K562 (cell line): ENCODE results near the gene PSAP. TPM values are rescaled to one million over a fixed set of nuclear protein-coding genes. Genes with fewer than 3 reads are reported as not detected.
A peak's percentile ranks its signal among the peaks of the same experiment; 100 is the strongest.

Experiments used
- ATF7 ChIP-seq: fragments of 450-650 bp; IDR thresholded peaks from 2 replicates; pipeline ENCODE4 v1.7.1; 2014; ENCODE audit warnings: mild to moderate bottlenecking, moderate library complexity
- CEBPG ChIP-seq, 3 experiments: fragments of 200-800 bp in 1 of 3; sonication (Bioruptor generic) in 1 of 3; sonication (generic) in 1 of 3; formaldehyde crosslinking in 1 of 3; IDR thresholded peaks in 2 of 3; conservative IDR thresholded peaks in 1 of 3; 2 replicates each; pipeline versions ENCODE4 v1.6.1 to v1.8.0; 2016 to 2022; ENCODE audit warnings: missing compliant biosample characterization in 2 of 3, missing genetic modification characterization in 2 of 3, mild to moderate bottlenecking in 1 of 3, missing genetic modification reagents in 1 of 3
- DACH1 ChIP-seq: fragments of 450-650 bp; IDR thresholded peaks from 2 replicates; pipeline ENCODE4 v1.6.1; 2018; ENCODE audit not compliant: partially characterized antibody
- HCFC1 ChIP-seq: IDR thresholded peaks from 2 replicates; pipeline ENCODE4 v1.6.1; 2012; ENCODE audit warnings: low read depth, low read length, improper control_type of control experiment
- HMG20B ChIP-seq: fragments of 250-450 bp; sonication (Bioruptor Pico); IDR thresholded peaks from 2 replicates; pipeline ENCODE4 v1.5.0; 2021; ENCODE audit warnings: mild to moderate bottlenecking
- JUND ChIP-seq, 2 experiments: IDR thresholded peaks; 2 replicates in 1 of 2; 3 replicates in 1 of 2; pipeline ENCODE4 v1.6.1; 2011; ENCODE audit warnings: borderline replicate concordance in 2 of 2, low read depth in 2 of 2, low read length in 2 of 2, improper control_type of control experiment in 1 of 2, missing biosample characterization in 1 of 2, missing genetic modification characterization in 1 of 2, missing genetic modification reagents in 1 of 2
- PYGO2 ChIP-seq: fragments of 450-650 bp; IDR thresholded peaks from 2 replicates; pipeline ENCODE4 v1.6.1; 2016; ENCODE audit warnings: mild to moderate bottlenecking, missing genetic modification characterization, moderate library complexity, missing compliant biosample characterization
- RBM25 ChIP-seq: fragments of 200-400 bp; formaldehyde crosslinking; IDR thresholded peaks from 2 replicates; pipeline ENCODE4 v1.6.1; 2018; ENCODE audit warnings: low read length, low read depth, moderate library complexity; ENCODE audit not compliant: severe bottlenecking
- RBM39 ChIP-seq: fragments of 200-400 bp; formaldehyde crosslinking; optimal IDR thresholded peaks from 2 replicates; pipeline ENCODE3; 2018; ENCODE audit warnings: low read depth, low read length
- RHOXF2B ChIP-seq: fragments of 250-450 bp; sonication (Bioruptor Pico); conservative IDR thresholded peaks from 2 replicates; pipeline ENCODE4 v1.5.1; 2021
- SRSF3 ChIP-seq: fragments of 200-400 bp; formaldehyde crosslinking; IDR thresholded peaks from 2 replicates; pipeline ENCODE4 v1.6.1; 2016; ENCODE audit warnings: mild to moderate bottlenecking, low read length, moderate library complexity; ENCODE audit not compliant: insufficient read depth
- TRIM28 ChIP-seq: fragments of 450-650 bp; IDR thresholded peaks from 2 replicates; pipeline ENCODE4 v1.6.1; 2017
- U2AF2 ChIP-seq: fragments of 200-400 bp; formaldehyde crosslinking; optimal IDR thresholded peaks from 2 replicates; pipeline ENCODE3; 2017; ENCODE audit warnings: low read depth, mild to moderate bottlenecking, low read length
- XRCC5 ChIP-seq: fragments of 200-400 bp; formaldehyde crosslinking; IDR thresholded peaks from 2 replicates; pipeline ENCODE4 v1.6.1; 2017; ENCODE audit warnings: low read depth, mild to moderate bottlenecking, low read length
- ZNF174 ChIP-seq: fragments of 250-450 bp; sonication (Bioruptor Pico); IDR thresholded peaks from 2 replicates; pipeline ENCODE4 v1.4.0; 2020; ENCODE audit warnings: mild to moderate bottlenecking
- ZNF507 ChIP-seq: conservative IDR thresholded peaks from 2 replicates; pipeline ENCODE4 v1.6.1; 2017; ENCODE audit warnings: missing genetic modification characterization, missing compliant biosample characterization
- ZNF589 ChIP-seq: fragments of 200-800 bp; sonication (Bioruptor generic); IDR thresholded peaks from 2 replicates; pipeline ENCODE4 v1.6.1; 2016; ENCODE audit warnings: low read depth, missing genetic modification characterization, missing compliant biosample characterization
- ZSCAN32 ChIP-seq: fragments of 450-650 bp; formaldehyde crosslinking; IDR thresholded peaks from 2 replicates; pipeline ENCODE4 v1.4.0; 2020; ENCODE audit warnings: mild to moderate bottlenecking, moderate library complexity
- polyA plus RNA-seq, 8 experiments: library from polyadenylated mRNA; depleted of rRNA in 4 of 8; stranded (reverse) in 5 of 8; unstranded in 3 of 8; fragments of >200 nt; fragmentation: Nextera tagmentation in 2 of 8; fragmentation: Illumina TruSeq in 1 of 8; extraction: Ambion mirVana in 2 of 8; extraction: Trizol in 1 of 8; gene quantifications; 2 replicates each; pipeline versions ENCODE4 v1.2.1 to v1.2.3, GENCODE V29; 2011 to 2014; ENCODE audit warnings: inconsistent platforms in 1 of 8, missing spikeins in 1 of 8
- total RNA-seq, 7 experiments: library from RNA; depleted of rRNA in 6 of 7; stranded (reverse); fragments of >200 nt in 6 of 7; fragmentation: Illumina TruSeq in 2 of 7; extraction: Trizol in 2 of 7; gene quantifications; 2 replicates each; pipeline versions ENCODE4 v1.2.1 to v1.2.3, GENCODE V29; 2011 to 2021; ENCODE audit warnings: low replicate concordance in 1 of 7
- TF ChIP-seq, protein P1 (sequence below): fragments of 250-450 bp; sonication (Bioruptor Pico); IDR thresholded peaks from 2 replicates; pipeline ENCODE4 v1.4.0; 2020; ENCODE audit warnings: borderline replicate concordance
- TF ChIP-seq, protein P2 (sequence below), 2 experiments: fragments of 450-650 bp in 1 of 2; sonication (generic) in 1 of 2; formaldehyde crosslinking in 1 of 2; IDR thresholded peaks in 1 of 2; conservative IDR thresholded peaks in 1 of 2; 2 replicates each; pipeline versions ENCODE4 v1.6.1 to v1.8.1; 2016 to 2023; ENCODE audit warnings: mild to moderate bottlenecking in 2 of 2, moderate library complexity in 2 of 2, inconsistent platforms in 1 of 2, missing genetic modification reagents in 1 of 2
- TF ChIP-seq, protein P3 (sequence below): fragments of 250-450 bp; sonication (Bioruptor Pico); IDR thresholded peaks from 2 replicates; pipeline ENCODE4 v1.5.0; 2020; ENCODE audit warnings: mild to moderate bottlenecking

Gene PSAP
- total and polyA plus RNA-seq, 9 of the 15 experiments (the other 6 are each of a cell fraction or from before 2014, with no cell fraction given), result 245 to 700 (median 429) TPM

DNA sequence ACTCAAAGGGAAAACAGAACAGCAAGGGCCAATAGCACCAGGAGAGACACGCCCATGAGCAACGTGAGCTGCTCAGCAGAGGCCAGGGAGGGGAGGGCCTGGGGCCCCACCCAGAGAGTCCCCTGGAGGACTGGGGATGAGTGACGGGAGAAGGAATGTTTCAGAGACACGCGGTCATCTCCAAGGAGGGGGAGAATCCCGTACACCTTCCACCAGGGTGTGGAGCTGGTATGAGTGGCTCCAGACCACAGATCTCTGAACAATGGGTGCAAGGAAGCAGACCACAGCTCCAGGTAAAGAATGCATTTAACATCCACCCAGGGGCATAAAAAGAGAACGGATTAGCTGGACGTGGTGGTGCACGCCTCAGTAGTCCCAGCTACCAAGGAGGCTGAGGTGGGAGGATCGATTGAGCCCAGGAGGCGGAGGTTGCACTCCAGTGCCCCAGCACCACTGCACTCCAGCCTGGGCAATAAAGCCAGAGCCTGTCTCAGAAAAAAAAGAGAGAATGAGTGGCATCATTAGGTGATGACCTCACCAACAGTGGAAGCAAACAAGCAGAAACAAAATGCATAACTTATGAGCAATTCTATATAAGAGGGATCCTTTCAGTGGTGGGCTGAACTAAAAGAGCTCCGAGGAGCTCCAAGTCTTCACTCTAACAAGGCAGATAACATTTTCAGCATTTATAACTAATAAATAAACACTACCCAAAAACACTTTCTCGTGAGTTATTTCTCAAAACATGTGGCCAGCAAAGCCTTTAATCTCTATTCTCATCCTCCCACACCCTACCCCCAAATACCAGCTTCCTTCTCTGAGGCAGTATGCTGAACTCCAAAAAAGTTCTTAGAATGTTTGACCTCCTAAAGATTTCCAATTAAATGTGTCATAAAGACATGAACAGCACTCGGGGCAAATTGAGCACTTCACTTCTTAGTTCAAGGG, 12.5 kb downstream of the PSAP start (continued):
- TF ChIP-seq ZNF589 (CRISPR knock-in tag) (no peak), XRCC5 (no peak), SRSF3 (no peak), U2AF2 (no peak), TRIM28 (no peak), RHOXF2B (CRISPR knock-in tag) (no peak), JUND (IDR thresholded peaks at IDR 0.05; ENCODE audit: borderline replicate concordance, low read depth, low read length) (no peak), JUND (tag; IDR thresholded peaks at IDR 0.05; ENCODE audit: borderline replicate concordance, low read depth, low read length) (peak; percentile 11; the same call in 1 of the 3 replicates), PYGO2 (tag) (no peak), RBM25 (peak; percentile 36), HMG20B (CRISPR knock-in tag) (no peak), ATF7 (peak; percentile 12; the same call in 1 of the 2 replicates), DACH1 (no peak), ZNF507 (no peak), RBM39 (peak; percentile 48), ZNF174 (CRISPR knock-in tag) (no peak), ZSCAN32 (no peak), CEBPG (CRISPR knock-in tag; IDR thresholded peaks at IDR 0.05) (0 out of 2 replicates have a peak, but pooled peaks have one; percentile 4), CEBPG (tag; conservative IDR thresholded peaks at IDR 0.05 in 1 of 2, IDR thresholded peaks at IDR 0.05 in 1 of 2) (no peak), HCFC1 (no peak)
- TF ChIP-seq, protein P1, sequence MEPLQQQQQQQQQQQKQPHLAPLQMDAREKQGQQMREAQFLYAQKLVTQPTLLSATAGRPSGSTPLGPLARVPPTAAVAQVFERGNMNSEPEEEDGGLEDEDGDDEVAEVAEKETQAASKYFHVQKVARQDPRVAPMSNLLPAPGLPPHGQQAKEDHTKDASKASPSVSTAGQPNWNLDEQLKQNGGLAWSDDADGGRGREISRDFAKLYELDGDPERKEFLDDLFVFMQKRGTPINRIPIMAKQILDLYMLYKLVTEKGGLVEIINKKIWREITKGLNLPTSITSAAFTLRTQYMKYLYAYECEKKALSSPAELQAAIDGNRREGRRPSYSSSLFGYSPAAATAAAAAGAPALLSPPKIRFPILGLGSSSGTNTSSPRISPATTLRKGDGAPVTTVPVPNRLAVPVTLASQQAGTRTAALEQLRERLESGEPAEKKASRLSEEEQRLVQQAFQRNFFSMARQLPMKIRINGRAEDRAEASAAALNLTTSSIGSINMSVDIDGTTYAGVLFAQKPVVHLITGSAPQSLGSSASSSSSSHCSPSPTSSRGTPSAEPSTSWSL (CRISPR knock-in tag), result no peak
- TF ChIP-seq, protein P2, sequence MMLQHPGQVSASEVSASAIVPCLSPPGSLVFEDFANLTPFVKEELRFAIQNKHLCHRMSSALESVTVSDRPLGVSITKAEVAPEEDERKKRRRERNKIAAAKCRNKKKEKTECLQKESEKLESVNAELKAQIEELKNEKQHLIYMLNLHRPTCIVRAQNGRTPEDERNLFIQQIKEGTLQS (IDR thresholded peaks at IDR 0.05), result peak; percentile 86
- TF ChIP-seq, protein P2 (CRISPR knock-in tag; conservative IDR thresholded peaks at IDR 0.05), result no peak
- TF ChIP-seq, protein P3, sequence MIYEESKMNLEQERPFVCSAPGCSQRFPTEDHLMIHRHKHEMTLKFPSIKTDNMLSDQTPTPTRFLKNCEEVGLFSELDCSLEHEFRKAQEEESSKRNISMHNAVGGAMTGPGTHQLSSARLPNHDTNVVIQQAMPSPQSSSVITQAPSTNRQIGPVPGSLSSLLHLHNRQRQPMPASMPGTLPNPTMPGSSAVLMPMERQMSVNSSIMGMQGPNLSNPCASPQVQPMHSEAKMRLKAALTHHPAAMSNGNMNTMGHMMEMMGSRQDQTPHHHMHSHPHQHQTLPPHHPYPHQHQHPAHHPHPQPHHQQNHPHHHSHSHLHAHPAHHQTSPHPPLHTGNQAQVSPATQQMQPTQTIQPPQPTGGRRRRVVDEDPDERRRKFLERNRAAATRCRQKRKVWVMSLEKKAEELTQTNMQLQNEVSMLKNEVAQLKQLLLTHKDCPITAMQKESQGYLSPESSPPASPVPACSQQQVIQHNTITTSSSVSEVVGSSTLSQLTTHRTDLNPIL (CRISPR knock-in tag), result no peak
